ENCODE measurements around the gene SERPINB5.

The SERPINB5 gene

DNA sequence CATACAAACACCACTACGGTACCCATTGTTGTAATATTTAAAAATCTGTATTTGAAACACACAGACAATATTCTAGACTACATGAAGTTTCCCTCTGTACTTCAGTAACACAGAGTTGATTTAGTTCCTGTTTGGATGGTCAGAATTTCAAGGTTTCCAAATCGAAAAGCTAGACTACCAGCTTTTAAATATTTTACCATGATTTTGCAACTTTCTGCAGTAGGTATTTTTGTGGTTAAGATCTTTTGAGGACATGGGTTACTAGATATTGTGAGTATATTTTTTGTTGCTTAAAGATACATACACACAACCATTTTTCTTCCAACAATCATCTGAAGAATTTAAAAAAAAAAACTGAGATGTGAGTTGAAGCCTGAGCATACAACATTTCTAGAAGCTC, 10.9 kb downstream of the SERPINB5 start:
- H3K27me3 ChIP-seq (ENCODE audit: insufficient read depth, low read length, poor library complexity): peaks cover 24% of the 10 kb centered on the region
- ATAC-seq (ENCODE audit: insufficient read depth, low read depth): no peak

DNA sequence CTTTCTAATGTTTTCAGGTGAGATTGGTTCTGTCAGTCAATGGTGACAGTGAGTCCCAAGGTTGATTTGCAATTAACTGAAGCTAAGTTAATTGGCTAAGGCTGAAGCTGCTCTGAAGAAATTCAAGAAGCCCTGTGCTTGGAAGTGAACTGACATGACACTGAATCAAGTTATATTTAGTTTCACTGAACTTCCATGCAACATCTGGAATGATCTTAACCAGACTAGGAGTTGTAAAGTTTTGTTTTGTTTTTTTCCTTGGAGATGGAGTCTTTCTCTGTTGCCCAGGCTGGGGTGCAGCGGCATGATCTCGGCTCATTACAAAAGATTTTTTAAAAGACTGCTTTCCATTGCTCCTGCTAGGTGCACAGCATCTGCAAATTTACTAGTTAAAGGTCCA, 11.4 kb downstream of the SERPINB5 start:
- H3K9ac ChIP-seq (ENCODE audit: low read depth, low read length): no peak overlapping the region
- no peaks in the 10 kb centered on the region for H3K9me3 ChIP-seq (ENCODE audit: insufficient read depth, low read length, severe bottlenecking)
- H3K4me1 ChIP-seq (ENCODE audit: insufficient read depth, low read length): no peaks in the 10 kb centered on the region
- no peaks in the 10 kb centered on the region for H3K36me3 ChIP-seq (ENCODE audit: insufficient read depth, low read length)
- H3K27ac ChIP-seq (ENCODE audit: low read length): no peak overlapping the region
- H3K27me3 ChIP-seq (ENCODE audit: insufficient read depth, low read length, poor library complexity): peaks cover 20% of the 10 kb centered on the region
- H2AFZ ChIP-seq (ENCODE audit: low read depth, low read length): no peak overlapping the region
- H4K20me1 ChIP-seq (ENCODE audit: insufficient read depth, low read length): no peaks in the 10 kb centered on the region
- no peak overlapping the region for H3K4me3 ChIP-seq (ENCODE audit: low read depth in 1 of 2, low read length in 2 of 2)
- TF ChIP-seq EZH2 (IDR thresholded peaks at IDR 0.05; ENCODE audit: borderline replicate concordance, low read depth, low read length, severe bottlenecking): no peak
- TF ChIP-seq, protein P1, sequence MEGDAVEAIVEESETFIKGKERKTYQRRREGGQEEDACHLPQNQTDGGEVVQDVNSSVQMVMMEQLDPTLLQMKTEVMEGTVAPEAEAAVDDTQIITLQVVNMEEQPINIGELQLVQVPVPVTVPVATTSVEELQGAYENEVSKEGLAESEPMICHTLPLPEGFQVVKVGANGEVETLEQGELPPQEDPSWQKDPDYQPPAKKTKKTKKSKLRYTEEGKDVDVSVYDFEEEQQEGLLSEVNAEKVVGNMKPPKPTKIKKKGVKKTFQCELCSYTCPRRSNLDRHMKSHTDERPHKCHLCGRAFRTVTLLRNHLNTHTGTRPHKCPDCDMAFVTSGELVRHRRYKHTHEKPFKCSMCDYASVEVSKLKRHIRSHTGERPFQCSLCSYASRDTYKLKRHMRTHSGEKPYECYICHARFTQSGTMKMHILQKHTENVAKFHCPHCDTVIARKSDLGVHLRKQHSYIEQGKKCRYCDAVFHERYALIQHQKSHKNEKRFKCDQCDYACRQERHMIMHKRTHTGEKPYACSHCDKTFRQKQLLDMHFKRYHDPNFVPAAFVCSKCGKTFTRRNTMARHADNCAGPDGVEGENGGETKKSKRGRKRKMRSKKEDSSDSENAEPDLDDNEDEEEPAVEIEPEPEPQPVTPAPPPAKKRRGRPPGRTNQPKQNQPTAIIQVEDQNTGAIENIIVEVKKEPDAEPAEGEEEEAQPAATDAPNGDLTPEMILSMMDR (IDR thresholded peaks at IDR 0.05; ENCODE audit: borderline replicate concordance, extremely low read depth, low read length, poor library complexity, severe bottlenecking): no peak
- DNase-seq: no peak
- no peaks in the 10 kb centered on the region for H3K79me2 ChIP-seq (ENCODE audit: insufficient read depth, low read length)
- H3K4me2 ChIP-seq (ENCODE audit: insufficient read depth, low read length): no peak overlapping the region
- ATAC-seq (ENCODE audit: insufficient read depth, low read depth): no peak

More for the DNA sequence above, 10.9 kb downstream of the SERPINB5 start:
- TF ChIP-seq, protein P1 (IDR thresholded peaks at IDR 0.05; ENCODE audit: borderline replicate concordance, extremely low read depth, low read length, poor library complexity, severe bottlenecking): no peak
- TF ChIP-seq EZH2 (IDR thresholded peaks at IDR 0.05; ENCODE audit: borderline replicate concordance, low read depth, low read length, severe bottlenecking): no peak
- Histone ChIP-seq H3K27ac (ENCODE audit: low read length) (no peak overlapping the region), H3K4me2 (ENCODE audit: insufficient read depth, low read length) (no peak overlapping the region), H3K79me2 (ENCODE audit: insufficient read depth, low read length) (no peaks in the 10 kb centered on the region), H3K9ac (ENCODE audit: low read depth, low read length) (no peak overlapping the region), H3K9me3 (ENCODE audit: insufficient read depth, low read length, severe bottlenecking) (no peaks in the 10 kb centered on the region), H2AFZ (ENCODE audit: low read depth, low read length) (no peak overlapping the region), H3K4me1 (ENCODE audit: insufficient read depth, low read length) (no peaks in the 10 kb centered on the region), H3K4me3 (ENCODE audit: low read depth in 1 of 2, low read length in 2 of 2) (no peak overlapping the region), H3K36me3 (ENCODE audit: insufficient read depth, low read length) (no peaks in the 10 kb centered on the region), H4K20me1 (ENCODE audit: insufficient read depth, low read length) (no peaks in the 10 kb centered on the region)
- no peak for DNase-seq

DNA sequence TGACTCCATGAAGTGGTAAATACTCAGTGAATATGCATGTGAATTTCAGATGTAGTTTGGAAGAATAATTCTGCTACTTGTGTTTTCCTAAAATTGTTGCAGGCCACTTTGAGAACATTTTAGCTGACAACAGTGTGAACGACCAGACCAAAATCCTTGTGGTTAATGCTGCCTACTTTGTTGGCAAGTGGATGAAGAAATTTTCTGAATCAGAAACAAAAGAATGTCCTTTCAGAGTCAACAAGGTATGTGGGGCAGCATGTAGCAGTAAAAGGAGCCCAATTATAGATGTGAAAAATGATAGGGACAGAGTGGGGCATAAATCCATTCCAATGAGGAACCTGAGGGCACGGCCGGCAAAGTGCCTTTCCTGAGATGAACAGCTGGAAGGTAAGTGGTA, 16.1 kb downstream of the SERPINB5 start:
- no peaks in the 10 kb centered on the region for H3K9me3 ChIP-seq (ENCODE audit: insufficient read depth, low read length, severe bottlenecking)
- DNase-seq: no peak
- H3K9ac ChIP-seq (ENCODE audit: low read depth, low read length): no peak overlapping the region
- H4K20me1 ChIP-seq (ENCODE audit: insufficient read depth, low read length): no peaks in the 10 kb centered on the region
- no peaks in the 10 kb centered on the region for H3K36me3 ChIP-seq (ENCODE audit: insufficient read depth, low read length)
- peaks cover 5% of the 10 kb centered on the region for H3K27me3 ChIP-seq (ENCODE audit: insufficient read depth, low read length, poor library complexity)
- no peak overlapping the region for H2AFZ ChIP-seq (ENCODE audit: low read depth, low read length)
- H3K79me2 ChIP-seq (ENCODE audit: insufficient read depth, low read length): no peaks in the 10 kb centered on the region
- TF ChIP-seq, protein P1 (IDR thresholded peaks at IDR 0.05; ENCODE audit: borderline replicate concordance, extremely low read depth, low read length, poor library complexity, severe bottlenecking): no peak
- TF ChIP-seq EZH2 (IDR thresholded peaks at IDR 0.05; ENCODE audit: borderline replicate concordance, low read depth, low read length, severe bottlenecking): no peak
- H3K4me3 ChIP-seq (ENCODE audit: low read depth in 1 of 2, low read length in 2 of 2): no peak overlapping the region
- H3K4me2 ChIP-seq (ENCODE audit: insufficient read depth, low read length): no peak overlapping the region
- H3K4me1 ChIP-seq (ENCODE audit: insufficient read depth, low read length): no peaks in the 10 kb centered on the region
- no peak overlapping the region for H3K27ac ChIP-seq (ENCODE audit: low read length)
- ATAC-seq (ENCODE audit: insufficient read depth, low read depth): no peak

GRCh38 chr18:63495675-63496074, 18.9 kb downstream of the SERPINB5 start:
- no peaks in the 10 kb centered on the region for H3K4me1 ChIP-seq (ENCODE audit: insufficient read depth, low read length)
- DNase-seq (no peak), ATAC-seq (ENCODE audit: insufficient read depth, low read depth) (no peak)
- no peaks in the 10 kb centered on the region for H3K79me2 ChIP-seq (ENCODE audit: insufficient read depth, low read length)
- no peak overlapping the region for H3K4me3 ChIP-seq (ENCODE audit: low read depth in 1 of 2, low read length in 2 of 2)
- no peak overlapping the region for H2AFZ ChIP-seq (ENCODE audit: low read depth, low read length)
- TF ChIP-seq EZH2 (IDR thresholded peaks at IDR 0.05; ENCODE audit: borderline replicate concordance, low read depth, low read length, severe bottlenecking): no peak
- TF ChIP-seq, protein P1 (IDR thresholded peaks at IDR 0.05; ENCODE audit: borderline replicate concordance, extremely low read depth, low read length, poor library complexity, severe bottlenecking): no peak
- H3K27me3 ChIP-seq (ENCODE audit: insufficient read depth, low read length, poor library complexity): peaks cover 5% of the 10 kb centered on the region
- H3K9me3 ChIP-seq (ENCODE audit: insufficient read depth, low read length, severe bottlenecking): no peaks in the 10 kb centered on the region
- no peak overlapping the region for H3K4me2 ChIP-seq (ENCODE audit: insufficient read depth, low read length)
- no peak overlapping the region for H3K27ac ChIP-seq (ENCODE audit: low read length)
- H3K36me3 ChIP-seq (ENCODE audit: insufficient read depth, low read length): no peaks in the 10 kb centered on the region
- H3K9ac ChIP-seq (ENCODE audit: low read depth, low read length): no peak overlapping the region
- no peaks in the 10 kb centered on the region for H4K20me1 ChIP-seq (ENCODE audit: insufficient read depth, low read length)
